Body of pancreas (tissue), 4 donors: Measurements from ENCODE around the gene LHCGR. TPM values are rescaled to one million over a fixed set of nuclear protein-coding genes. Genes with fewer than 3 reads are reported as not detected.

ENCODE experiments used
- ATAC-seq: fragments of 150-250 bp; one replicate; pipeline ENCODE4 v1.9.1; 2016
- DNase-seq, 4 donors: peaks; one replicate each; pipeline ENCODE4 v3.0.0-alpha.2; 2019
- H3K27ac ChIP-seq, 4 donors: fragments of 200-600 bp; sonication (generic); 1 replicate in 3 of 4; 2 replicates in 1 of 4; pipeline versions ENCODE4 v1.5.1 to v1.6.1; 2016 to 2019; ENCODE audit warnings: mild to moderate bottlenecking in 1 of 4, mixed read lengths in 1 of 4, moderate library complexity in 1 of 4
- H3K27me3 ChIP-seq, 2 donors: fragments of 200-600 bp; sonication (generic); one replicate each; pipeline ENCODE4 v1.6.0; 2016; ENCODE audit warnings: mild to moderate bottlenecking in 1 of 2
- H3K36me3 ChIP-seq, 2 donors: fragments of 200-600 bp; sonication (generic); replicated peaks in 1 of 2; 2 replicates each; pipeline ENCODE4 v1.5.1; 2016; ENCODE audit warnings: low read depth in 2 of 2; ENCODE audit not compliant: insufficient read depth in 1 of 2
- H3K4me1 ChIP-seq: fragments of 200-600 bp; sonication (generic); one replicate; pipeline ENCODE4 v1.6.0; 2016
- H3K4me3 ChIP-seq, 2 donors: fragments of 200-600 bp; sonication (generic); 1 replicate in 1 of 2; 2 replicates in 1 of 2; pipeline ENCODE4 v1.5.1; 2016 to 2019
- H3K9me3 ChIP-seq, 3 donors: fragments of 200-600 bp; sonication (generic); 1 replicate in 2 of 3; 2 replicates in 1 of 3; pipeline ENCODE4 v1.5.1; 2016
- POLR2A ChIP-seq, 3 donors: fragments of 450-650 bp; IDR thresholded peaks; one replicate each; pipeline ENCODE4 v1.6.1; 2016; ENCODE audit warnings: antibody characterized with exemption in 3 of 3, mild to moderate bottlenecking in 2 of 3
- WGBS, 2 donors: methylation state at CpG; one replicate each; pipeline ENCODE4 v1.1.5; 2017; 5-methylcytosine and 5-hydroxymethylcytosine counted together
- intact Hi-C: fragments of 100-400 bp; cut with DNase I; formaldehyde crosslinking; loops from one replicate; pipeline ENCODE4 v1.15.1; 2023
- total RNA-seq, 2 donors: library from RNA; depleted of rRNA; stranded (reverse); fragments of >200 nt; gene quantifications; one replicate each; pipeline ENCODE4 v1.1.0, GENCODE V29; 2016
- TF ChIP-seq, protein P1 (sequence below), 7 experiments: fragments of 450-650 bp in 4 of 7; fragments of 200-600 bp in 3 of 7; sonication (generic) in 3 of 7; IDR thresholded peaks; one replicate each; pipeline ENCODE4 v1.5.1; 2016 to 2019; ENCODE audit warnings: antibody characterized with exemption in 7 of 7

Gene LHCGR
- total RNA-seq, 2 donors from 2014 or later, result not detected

DNA sequence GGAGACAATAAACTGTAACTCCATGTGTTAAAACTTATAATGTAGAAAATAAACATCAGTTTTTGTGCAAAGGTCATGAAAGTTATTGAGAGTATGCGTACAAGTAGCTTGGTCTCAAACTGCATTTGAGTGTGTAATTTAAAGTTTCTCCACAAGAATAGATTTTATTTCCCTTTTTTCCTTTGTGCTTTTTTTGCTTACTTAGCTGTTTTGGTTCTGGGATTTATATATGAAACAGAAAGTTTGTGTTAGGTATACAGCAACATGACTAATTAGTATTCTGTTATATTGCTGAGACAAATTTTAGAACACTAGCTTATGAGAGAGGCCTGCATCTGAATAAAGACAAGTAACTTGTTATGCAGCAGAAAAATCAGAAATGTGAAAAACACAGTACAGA lies 70.4 kb downstream of the LHCGR start:
- 96 to 97% methylated on average over 1 of the region's 1 CpG for WGBS, 2 donors
- ATAC-seq (no peak), DNase-seq (no peak)
- no peaks in the 10 kb centered on the region for H3K9me3 ChIP-seq
- H3K4me1 ChIP-seq, result no peaks in the 10 kb centered on the region
- no peak overlapping the region for H3K27ac ChIP-seq
- no peak for TF ChIP-seq POLR2A (IDR thresholded peaks at IDR 0.05)
- TF ChIP-seq, protein P1, sequence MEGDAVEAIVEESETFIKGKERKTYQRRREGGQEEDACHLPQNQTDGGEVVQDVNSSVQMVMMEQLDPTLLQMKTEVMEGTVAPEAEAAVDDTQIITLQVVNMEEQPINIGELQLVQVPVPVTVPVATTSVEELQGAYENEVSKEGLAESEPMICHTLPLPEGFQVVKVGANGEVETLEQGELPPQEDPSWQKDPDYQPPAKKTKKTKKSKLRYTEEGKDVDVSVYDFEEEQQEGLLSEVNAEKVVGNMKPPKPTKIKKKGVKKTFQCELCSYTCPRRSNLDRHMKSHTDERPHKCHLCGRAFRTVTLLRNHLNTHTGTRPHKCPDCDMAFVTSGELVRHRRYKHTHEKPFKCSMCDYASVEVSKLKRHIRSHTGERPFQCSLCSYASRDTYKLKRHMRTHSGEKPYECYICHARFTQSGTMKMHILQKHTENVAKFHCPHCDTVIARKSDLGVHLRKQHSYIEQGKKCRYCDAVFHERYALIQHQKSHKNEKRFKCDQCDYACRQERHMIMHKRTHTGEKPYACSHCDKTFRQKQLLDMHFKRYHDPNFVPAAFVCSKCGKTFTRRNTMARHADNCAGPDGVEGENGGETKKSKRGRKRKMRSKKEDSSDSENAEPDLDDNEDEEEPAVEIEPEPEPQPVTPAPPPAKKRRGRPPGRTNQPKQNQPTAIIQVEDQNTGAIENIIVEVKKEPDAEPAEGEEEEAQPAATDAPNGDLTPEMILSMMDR (IDR thresholded peaks at IDR 0.05), result no peak
- H3K36me3 ChIP-seq, result no peaks in the 10 kb centered on the region
- intact Hi-C loops, result no loop called here
- H3K4me3 ChIP-seq, result no peak overlapping the region
- no peaks in the 10 kb centered on the region for H3K27me3 ChIP-seq

- WGBS, 2 donors, result 53 to 61% methylated on average over 2 of the region's 2 CpGs
- no peaks in the 10 kb centered on the region for H3K4me1 ChIP-seq
- DNase-seq (no peak), ATAC-seq (no peak)
- no peak for TF ChIP-seq POLR2A (IDR thresholded peaks at IDR 0.05)
- no peaks in the 10 kb centered on the region for H3K27me3 ChIP-seq
- intact Hi-C loops, result no loop called here
- no peaks in the 10 kb centered on the region for H3K36me3 ChIP-seq
- no peak overlapping the region for H3K4me3 ChIP-seq
- no peak overlapping the region for H3K27ac ChIP-seq
- no peaks in the 10 kb centered on the region for H3K9me3 ChIP-seq
These were observed 78.1 kb downstream of the LHCGR start for GRCh38 chr2:48677450-48677849.

- intact Hi-C loops, result no loop called here
- ATAC-seq, result no peak
- H3K4me1 ChIP-seq, result no peaks in the 10 kb centered on the region
- TF ChIP-seq, protein P1 (IDR thresholded peaks at IDR 0.05), result no peak
- no peak for TF ChIP-seq POLR2A (IDR thresholded peaks at IDR 0.05)
- no peak overlapping the region for H3K27ac ChIP-seq
- DNase-seq, result no peak
- no peaks in the 10 kb centered on the region for H3K9me3 ChIP-seq
- H3K36me3 ChIP-seq, result no peaks in the 10 kb centered on the region
- H3K27me3 ChIP-seq, result no peaks in the 10 kb centered on the region
- WGBS, 2 donors, result 66 to 69% methylated on average over 2 of the region's 2 CpGs
- no peak overlapping the region for H3K4me3 ChIP-seq
These were observed 80.6 kb downstream of the LHCGR start for GRCh38 chr2:48674933-48675332.

DNA sequence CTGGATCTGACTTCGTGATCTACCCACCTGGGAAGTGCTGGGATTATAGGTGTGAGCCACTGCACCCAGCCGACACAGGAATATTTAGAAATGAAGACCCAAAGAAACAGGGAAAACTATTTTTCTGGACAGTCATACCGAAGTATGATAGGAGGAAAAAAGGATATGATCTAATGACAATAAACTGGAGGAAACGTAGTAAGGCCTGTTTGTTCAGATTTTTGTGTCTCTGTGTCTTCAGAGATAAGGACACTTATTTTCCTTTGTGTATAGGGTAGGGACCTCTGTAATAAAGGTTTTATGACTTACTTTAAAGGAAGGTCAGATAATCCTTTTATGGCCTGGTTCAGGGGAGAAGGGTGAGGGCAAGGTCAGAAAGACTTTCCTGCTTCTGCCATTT lies 81.9 kb downstream of the LHCGR start:
- Histone ChIP-seq H3K9me3 (no peaks in the 10 kb centered on the region), H3K27ac (no peak overlapping the region), H3K4me1 (no peaks in the 10 kb centered on the region), H3K36me3 (no peaks in the 10 kb centered on the region), H3K4me3 (no peak overlapping the region), H3K27me3 (no peaks in the 10 kb centered on the region)
- 67 to 80% methylated on average over 4 of the region's 4 CpGs for WGBS, 2 donors
- DNase-seq (no peak), ATAC-seq (no peak)
- intact Hi-C loops, result no loop called here
- TF ChIP-seq POLR2A (IDR thresholded peaks at IDR 0.05), result no peak
- TF ChIP-seq, protein P1 (IDR thresholded peaks at IDR 0.05), result no peak

DNA sequence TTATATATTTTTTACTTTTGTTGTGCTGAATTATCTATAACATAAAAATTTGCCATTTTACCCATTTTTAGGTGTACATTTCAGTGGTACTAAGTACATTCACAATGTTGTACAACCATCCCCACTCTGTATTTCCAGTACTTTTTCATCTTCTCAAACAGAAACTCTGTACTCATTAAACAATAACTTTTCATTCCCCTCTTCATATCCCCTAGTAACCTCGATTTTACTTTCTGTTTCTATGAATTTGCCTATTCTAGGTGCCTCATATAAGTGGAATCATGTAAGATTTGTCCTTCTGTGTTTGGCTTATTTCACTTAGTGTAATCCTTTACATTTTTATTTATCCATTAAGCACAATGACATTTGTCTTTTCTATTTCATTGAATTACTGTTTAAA lies 86.5 kb downstream of the LHCGR start:
- 44 to 50% methylated on average over 1 of the region's 1 CpG for WGBS, 2 donors
- TF ChIP-seq, protein P1 (IDR thresholded peaks at IDR 0.05), result no peak
- no peak for TF ChIP-seq POLR2A (IDR thresholded peaks at IDR 0.05)
- Histone ChIP-seq H3K4me1 (no peaks in the 10 kb centered on the region), H3K27me3 (no peaks in the 10 kb centered on the region), H3K27ac (no peak overlapping the region), H3K36me3 (no peaks in the 10 kb centered on the region), H3K4me3 (no peak overlapping the region), H3K9me3 (no peaks in the 10 kb centered on the region)
- intact Hi-C loops, result no loop called here
- DNase-seq (no peak), ATAC-seq (no peak)
